ENCODE data around the gene TBC1D9. TPM values are rescaled to one million over a fixed set of nuclear protein-coding genes. Genes with fewer than 3 reads are reported as not detected.

Gene TBC1D9
- total and polyA plus RNA-seq, 10 of the 15 experiments (the other 5 are each of a cell fraction or from before 2014, with no cell fraction given) = 0.87 to 14.9 (median 7.1) TPM

GRCh38 chr4:140681201-140681600, 75.0 kb downstream of the TBC1D9 start (continued):
- TF ChIP-seq E4F1 (IDR thresholded peaks at IDR 0.05; ENCODE audit: borderline replicate concordance, partially characterized antibody) (no peak), TCF12 (IDR thresholded peaks at IDR 0.05; ENCODE audit: low read depth, low read length) (no peak), ZNF622 (IDR thresholded peaks at IDR 0.05) (no peak), CBX3 (IDR thresholded peaks at IDR 0.05; ENCODE audit: borderline replicate concordance, low read depth) (no peak), ZNF207 (IDR thresholded peaks at IDR 0.05; ENCODE audit: borderline replicate concordance) (no peak), CHD4 (IDR thresholded peaks at IDR 0.05) (no peak)
- TF ChIP-seq, protein P1, sequence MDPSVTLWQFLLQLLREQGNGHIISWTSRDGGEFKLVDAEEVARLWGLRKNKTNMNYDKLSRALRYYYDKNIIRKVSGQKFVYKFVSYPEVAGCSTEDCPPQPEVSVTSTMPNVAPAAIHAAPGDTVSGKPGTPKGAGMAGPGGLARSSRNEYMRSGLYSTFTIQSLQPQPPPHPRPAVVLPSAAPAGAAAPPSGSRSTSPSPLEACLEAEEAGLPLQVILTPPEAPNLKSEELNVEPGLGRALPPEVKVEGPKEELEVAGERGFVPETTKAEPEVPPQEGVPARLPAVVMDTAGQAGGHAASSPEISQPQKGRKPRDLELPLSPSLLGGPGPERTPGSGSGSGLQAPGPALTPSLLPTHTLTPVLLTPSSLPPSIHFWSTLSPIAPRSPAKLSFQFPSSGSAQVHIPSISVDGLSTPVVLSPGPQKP (IDR thresholded peaks at IDR 0.05; ENCODE audit: low read depth, low read length) = no peak
- TF ChIP-seq, protein P2, sequence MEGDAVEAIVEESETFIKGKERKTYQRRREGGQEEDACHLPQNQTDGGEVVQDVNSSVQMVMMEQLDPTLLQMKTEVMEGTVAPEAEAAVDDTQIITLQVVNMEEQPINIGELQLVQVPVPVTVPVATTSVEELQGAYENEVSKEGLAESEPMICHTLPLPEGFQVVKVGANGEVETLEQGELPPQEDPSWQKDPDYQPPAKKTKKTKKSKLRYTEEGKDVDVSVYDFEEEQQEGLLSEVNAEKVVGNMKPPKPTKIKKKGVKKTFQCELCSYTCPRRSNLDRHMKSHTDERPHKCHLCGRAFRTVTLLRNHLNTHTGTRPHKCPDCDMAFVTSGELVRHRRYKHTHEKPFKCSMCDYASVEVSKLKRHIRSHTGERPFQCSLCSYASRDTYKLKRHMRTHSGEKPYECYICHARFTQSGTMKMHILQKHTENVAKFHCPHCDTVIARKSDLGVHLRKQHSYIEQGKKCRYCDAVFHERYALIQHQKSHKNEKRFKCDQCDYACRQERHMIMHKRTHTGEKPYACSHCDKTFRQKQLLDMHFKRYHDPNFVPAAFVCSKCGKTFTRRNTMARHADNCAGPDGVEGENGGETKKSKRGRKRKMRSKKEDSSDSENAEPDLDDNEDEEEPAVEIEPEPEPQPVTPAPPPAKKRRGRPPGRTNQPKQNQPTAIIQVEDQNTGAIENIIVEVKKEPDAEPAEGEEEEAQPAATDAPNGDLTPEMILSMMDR (IDR thresholded peaks at IDR 0.05 in 2 of 3, conservative IDR thresholded peaks at IDR 0.05 in 1 of 3; ENCODE audit: control insufficient read depth in 2 of 3, extremely low read depth in 1 of 3, insufficient read depth in 1 of 3, low read depth in 3 of 3, low read length in 3 of 3) = no peak
